22Rv1 (cell line): Measurements from ENCODE around the gene SCP2D1.

Experiments used
- ZFX ChIP-seq: fragments of 450-650 bp; IDR thresholded peaks from 2 replicates; pipeline ENCODE4 v1.6.1; 2017; ENCODE audit warnings: antibody characterized with exemption, borderline replicate concordance
- TF ChIP-seq, protein P1 (sequence below): fragments of 450-650 bp; IDR thresholded peaks from 2 replicates; pipeline ENCODE4 v1.5.1; 2017; ENCODE audit warnings: mild to moderate bottlenecking

DNA sequence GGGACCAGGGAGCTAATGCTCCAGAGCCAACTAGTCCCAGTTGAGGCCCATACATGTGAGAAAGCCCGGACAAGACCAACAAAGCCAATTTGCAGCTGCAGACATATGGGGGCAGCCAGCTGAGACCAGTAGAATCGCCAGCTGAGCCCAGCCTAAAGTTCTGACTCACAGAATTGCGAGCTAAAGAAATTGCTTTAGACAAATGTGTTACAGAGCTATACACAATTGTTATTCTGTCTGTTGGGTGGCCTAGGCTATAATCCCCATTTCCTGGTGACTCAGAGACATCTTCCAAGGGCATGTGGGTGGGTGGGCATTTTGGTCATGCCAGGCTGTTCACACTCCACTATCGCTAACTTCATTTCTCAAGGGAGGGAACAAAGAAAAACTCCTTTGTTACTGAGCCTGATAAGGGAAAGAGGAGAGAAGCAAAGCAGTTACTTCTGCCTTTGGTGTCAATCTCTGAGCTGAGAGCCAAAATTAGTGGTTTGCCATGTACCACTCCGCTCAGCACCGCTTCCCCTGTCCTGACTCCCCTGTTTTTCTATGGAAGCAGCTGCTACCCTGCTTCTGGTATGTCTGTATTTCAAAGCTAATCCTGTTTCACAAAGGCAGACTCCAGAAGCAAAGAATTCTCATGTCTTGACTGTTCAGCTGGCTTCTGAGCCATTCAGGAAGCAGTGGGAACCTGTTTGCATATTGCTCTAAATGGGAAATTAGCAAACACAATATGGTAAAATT lies 26.1 kb downstream of the SCP2D1 start:
- TF ChIP-seq, protein P1, sequence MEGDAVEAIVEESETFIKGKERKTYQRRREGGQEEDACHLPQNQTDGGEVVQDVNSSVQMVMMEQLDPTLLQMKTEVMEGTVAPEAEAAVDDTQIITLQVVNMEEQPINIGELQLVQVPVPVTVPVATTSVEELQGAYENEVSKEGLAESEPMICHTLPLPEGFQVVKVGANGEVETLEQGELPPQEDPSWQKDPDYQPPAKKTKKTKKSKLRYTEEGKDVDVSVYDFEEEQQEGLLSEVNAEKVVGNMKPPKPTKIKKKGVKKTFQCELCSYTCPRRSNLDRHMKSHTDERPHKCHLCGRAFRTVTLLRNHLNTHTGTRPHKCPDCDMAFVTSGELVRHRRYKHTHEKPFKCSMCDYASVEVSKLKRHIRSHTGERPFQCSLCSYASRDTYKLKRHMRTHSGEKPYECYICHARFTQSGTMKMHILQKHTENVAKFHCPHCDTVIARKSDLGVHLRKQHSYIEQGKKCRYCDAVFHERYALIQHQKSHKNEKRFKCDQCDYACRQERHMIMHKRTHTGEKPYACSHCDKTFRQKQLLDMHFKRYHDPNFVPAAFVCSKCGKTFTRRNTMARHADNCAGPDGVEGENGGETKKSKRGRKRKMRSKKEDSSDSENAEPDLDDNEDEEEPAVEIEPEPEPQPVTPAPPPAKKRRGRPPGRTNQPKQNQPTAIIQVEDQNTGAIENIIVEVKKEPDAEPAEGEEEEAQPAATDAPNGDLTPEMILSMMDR = no peak
- TF ChIP-seq ZFX = no peak
